Activated CD8-positive, alpha-beta T cell treated with anti-CD3 and anti-CD28 coated beads for 36 hours (primary cell): Measurements from ENCODE around the gene PKP1. TPM values are rescaled to one million over a fixed set of nuclear protein-coding genes. Genes with fewer than 3 reads are reported as not detected.

ENCODE experiments used
- ATAC-seq: fragments of 200-7000 bp; cut with Tn5 transposase; one replicate; pipeline ENCODE4 v1.10.0; 2021; ENCODE audit warnings: mild to moderate bottlenecking, moderate library complexity
- CTCF ChIA-PET: fragments of 350-600 bp; sonication (Branson Sonifier 250); formaldehyde crosslinking; loops from one replicate; lab custom pipeline; 2021; ENCODE audit warnings: antibody characterized with exemption; lab: Charles Lee
- POLR2A ChIA-PET: fragments of 350-600 bp; sonication (Branson Sonifier 250); formaldehyde crosslinking; loops from one replicate; lab custom pipeline; 2021; ENCODE audit warnings: antibody characterized with exemption; lab: Charles Lee
- DNase-seq: peaks from one replicate; pipeline ENCODE4 v3.0.0-alpha.2; 2020
- H3K27ac Mint-ChIP-seq: one replicate; pipeline ENCODE4 v1.8.0; 2021; ENCODE audit warnings: mild to moderate bottlenecking, mixed read lengths
- H3K27me3 Mint-ChIP-seq: one replicate; pipeline ENCODE4 v1.8.0; 2021; ENCODE audit warnings: mixed read lengths
- H3K36me3 Mint-ChIP-seq: one replicate; pipeline ENCODE4 v1.8.0; 2021; ENCODE audit warnings: low read depth, mixed read lengths
- H3K4me1 Mint-ChIP-seq: one replicate; pipeline ENCODE4 v1.8.0; 2021; ENCODE audit warnings: low read depth, mixed read lengths
- H3K4me3 Mint-ChIP-seq: one replicate; pipeline ENCODE4 v1.8.0; 2021; ENCODE audit warnings: mild to moderate bottlenecking, moderate library complexity, mixed read lengths
- H3K9me3 Mint-ChIP-seq: one replicate; pipeline ENCODE4 v1.8.0; 2021; ENCODE audit warnings: mixed read lengths
- intact Hi-C: fragments of 100-400 bp; cut with micrococcal nuclease; formaldehyde crosslinking; loops from one replicate; pipeline ENCODE4 v1.10.0; 2022
- total RNA-seq, 2 experiments: library from RNA; stranded (reverse); gene quantifications; one replicate each; pipeline ENCODE4 v1.2.3, GENCODE V29; 2021
- TF ChIP-seq, protein P1 (sequence below): fragments of 200-600 bp; IDR thresholded peaks from one replicate; pipeline ENCODE4 v1.8.0; 2022; ENCODE audit warnings: antibody characterized with exemption, mild to moderate bottlenecking

Gene PKP1
- total RNA-seq, 2 experiments from 2014 or later, result not detected

DNA sequence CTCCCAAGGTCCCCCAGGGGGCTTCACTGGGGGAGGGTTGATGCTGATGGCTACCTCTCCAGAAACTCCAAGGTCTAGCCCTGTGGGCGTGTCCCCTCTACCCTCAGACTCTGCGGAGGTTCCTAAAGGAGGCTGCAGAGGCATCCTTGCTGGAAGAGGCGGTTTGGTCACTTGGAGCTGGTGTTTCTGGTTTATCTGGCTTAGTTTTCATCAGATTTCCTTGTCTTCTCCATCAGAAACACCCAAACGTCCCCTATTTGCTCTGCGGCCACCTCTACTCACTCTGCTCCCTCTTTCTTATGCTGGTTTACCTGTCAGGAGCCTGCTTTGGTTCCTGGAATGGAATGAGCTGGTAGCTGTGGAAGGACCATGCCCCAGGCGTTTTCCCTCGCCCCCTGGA, 2.5 kb downstream of the PKP1 start:
- intact Hi-C loops, result no loop called here
- TF ChIP-seq, protein P1, sequence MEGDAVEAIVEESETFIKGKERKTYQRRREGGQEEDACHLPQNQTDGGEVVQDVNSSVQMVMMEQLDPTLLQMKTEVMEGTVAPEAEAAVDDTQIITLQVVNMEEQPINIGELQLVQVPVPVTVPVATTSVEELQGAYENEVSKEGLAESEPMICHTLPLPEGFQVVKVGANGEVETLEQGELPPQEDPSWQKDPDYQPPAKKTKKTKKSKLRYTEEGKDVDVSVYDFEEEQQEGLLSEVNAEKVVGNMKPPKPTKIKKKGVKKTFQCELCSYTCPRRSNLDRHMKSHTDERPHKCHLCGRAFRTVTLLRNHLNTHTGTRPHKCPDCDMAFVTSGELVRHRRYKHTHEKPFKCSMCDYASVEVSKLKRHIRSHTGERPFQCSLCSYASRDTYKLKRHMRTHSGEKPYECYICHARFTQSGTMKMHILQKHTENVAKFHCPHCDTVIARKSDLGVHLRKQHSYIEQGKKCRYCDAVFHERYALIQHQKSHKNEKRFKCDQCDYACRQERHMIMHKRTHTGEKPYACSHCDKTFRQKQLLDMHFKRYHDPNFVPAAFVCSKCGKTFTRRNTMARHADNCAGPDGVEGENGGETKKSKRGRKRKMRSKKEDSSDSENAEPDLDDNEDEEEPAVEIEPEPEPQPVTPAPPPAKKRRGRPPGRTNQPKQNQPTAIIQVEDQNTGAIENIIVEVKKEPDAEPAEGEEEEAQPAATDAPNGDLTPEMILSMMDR, result no peak
- ChIA-PET POLR2A (no interaction called here), CTCF (no interaction called here)
- no peak for ATAC-seq
- Mint-ChIP-seq H3K4me3 (no peak overlapping the region), H3K4me1 (peaks cover 5% of the 10 kb centered on the region), H3K27me3 (peaks cover 17% of the 10 kb centered on the region), H3K9me3 (no peaks in the 10 kb centered on the region), H3K27ac (no peak overlapping the region), H3K36me3 (no peaks in the 10 kb centered on the region)
- no peak for DNase-seq

GRCh38 chr1:201286445-201286844, 3.1 kb downstream of the PKP1 start:
- CTCF ChIA-PET, result interaction anchor here (0.9 kb wide), 1 partner anchor 62 kb away, joined by 3 read pairs; no protein-coding TSS in a partner anchor
- Mint-ChIP-seq H3K27me3 (peaks cover 17% of the 10 kb centered on the region), H3K36me3 (no peaks in the 10 kb centered on the region), H3K4me1 (peaks cover 5% of the 10 kb centered on the region), H3K4me3 (no peak overlapping the region), H3K9me3 (no peaks in the 10 kb centered on the region), H3K27ac (no peak overlapping the region)
- TF ChIP-seq, protein P1, result no peak
- ATAC-seq (no peak), DNase-seq (no peak)
- intact Hi-C loops, result no loop called here
- POLR2A ChIA-PET, result no interaction called here

- H3K27me3 Mint-ChIP-seq, result peaks cover 9% of the 10 kb centered on the region
- DNase-seq, result no peak
- POLR2A ChIA-PET, result no interaction called here
- no peak for ATAC-seq
- TF ChIP-seq, protein P1, result no peak
- CTCF ChIA-PET, result no interaction called here
- H3K36me3 Mint-ChIP-seq, result no peaks in the 10 kb centered on the region
- no peak overlapping the region for H3K4me3 Mint-ChIP-seq
- H3K9me3 Mint-ChIP-seq, result no peaks in the 10 kb centered on the region
- intact Hi-C loops, result no loop called here
- H3K27ac Mint-ChIP-seq, result no peak overlapping the region
- H3K4me1 Mint-ChIP-seq, result peaks cover 3% of the 10 kb centered on the region
Observed at GRCh38 chr1:201288007-201288406, 4.7 kb downstream of the PKP1 start.

GRCh38 chr1:201288765-201289164, 5.5 kb downstream of the PKP1 start:
- POLR2A ChIA-PET, result no interaction called here

GRCh38 chr1:201290551-201290950, 7.2 kb downstream of the PKP1 start:
- no peak for DNase-seq
- intact Hi-C loops, result no loop called here
- no peak overlapping the region for H3K27ac Mint-ChIP-seq
- H3K4me3 Mint-ChIP-seq, result no peak overlapping the region
- ChIA-PET CTCF (no interaction called here), POLR2A (no interaction called here)
- H3K36me3 Mint-ChIP-seq, result no peaks in the 10 kb centered on the region
- H3K27me3 Mint-ChIP-seq, result peaks cover 7% of the 10 kb centered on the region
- ATAC-seq, result no peak
- no peaks in the 10 kb centered on the region for H3K4me1 Mint-ChIP-seq
- TF ChIP-seq, protein P1, result no peak
- no peaks in the 10 kb centered on the region for H3K9me3 Mint-ChIP-seq

More at GRCh38 chr1:201288765-201289164, 5.5 kb downstream of the PKP1 start:
- no peaks in the 10 kb centered on the region for H3K36me3 Mint-ChIP-seq
- no peaks in the 10 kb centered on the region for H3K9me3 Mint-ChIP-seq
- intact Hi-C loops, result no loop called here
- H3K4me3 Mint-ChIP-seq, result no peak overlapping the region
- H3K27ac Mint-ChIP-seq, result no peak overlapping the region
- DNase-seq (no peak), ATAC-seq (no peak)
- no peaks in the 10 kb centered on the region for H3K4me1 Mint-ChIP-seq
- TF ChIP-seq, protein P1, result no peak
- peaks cover 5% of the 10 kb centered on the region for H3K27me3 Mint-ChIP-seq
- CTCF ChIA-PET, result interaction anchor here (1.2 to 1.4 kb wide), 2 partner anchors 11 to 97 kb away, joined by 3 to 5 read pairs; no protein-coding TSS in a partner anchor
